GM12892 (cell line): ENCODE results near the gene ZNF48.

ENCODE experiments used
- POLR2A ChIP-seq: IDR thresholded peaks from 2 replicates; pipeline ENCODE4 v1.6.1; 2011; ENCODE audit warnings: low read depth, low read length, control low read depth
- POLR2AphosphoS5 ChIP-seq: IDR thresholded peaks from 2 replicates; pipeline ENCODE4 v1.6.1; 2011; ENCODE audit warnings: low read depth, low read length, control low read depth
- TAF1 ChIP-seq: IDR thresholded peaks from 2 replicates; pipeline ENCODE4 v1.6.1; 2011; ENCODE audit warnings: low read depth, mild to moderate bottlenecking, control low read depth, low read length, borderline replicate concordance

- TF ChIP-seq POLR2AphosphoS5 (no peak), TAF1 (no peak), POLR2A (no peak)
These were observed 18.0 kb downstream of the ZNF48 start for GRCh38 chr16:30413112-30413806.
